WERI-Rb-1 (cell line): Measurements from ENCODE around the gene CHMP5.

Experiments
- DNase-seq: peaks from one replicate; pipeline ENCODE4 v3.0.0-alpha.2; 2020
- H3K27ac ChIP-seq: fragments of 250-450 bp; sonication (Bioruptor Pico); 2 replicates; pipeline ENCODE4 v1.5.1; 2020; ENCODE audit warnings: mild to moderate bottlenecking, moderate library complexity
- H3K27me3 ChIP-seq: fragments of 250-450 bp; sonication (Bioruptor Pico); 2 replicates; pipeline ENCODE4 v1.5.1; 2021; ENCODE audit warnings: mild to moderate bottlenecking, low read depth, moderate library complexity; ENCODE audit not compliant: insufficient read depth, severe bottlenecking
- H3K36me3 ChIP-seq: fragments of 250-450 bp; sonication (Bioruptor Pico); 2 replicates; pipeline ENCODE4 v1.5.1; 2020; ENCODE audit warnings: mild to moderate bottlenecking, moderate library complexity
- H3K4me3 ChIP-seq: 2 replicates; pipeline ENCODE4 v1.5.1; 2011; ENCODE audit warnings: low read depth, mild to moderate bottlenecking, control low read depth, low read length
- H3K9me3 ChIP-seq: fragments of 250-450 bp; sonication (Bioruptor Pico); 2 replicates; pipeline ENCODE4 v1.5.1; 2021; ENCODE audit warnings: mild to moderate bottlenecking, moderate library complexity; ENCODE audit not compliant: severe bottlenecking
- CTCF ChIP-seq: IDR thresholded peaks from 2 replicates; pipeline ENCODE4 v1.5.1; 2011; ENCODE audit warnings: low read depth, mild to moderate bottlenecking, control low read depth, inconsistent platforms, low read length

The CHMP5 gene

GRCh38 chr9:33295571-33295970 is 30.7 kb downstream of the CHMP5 start:
- no peak for TF ChIP-seq CTCF
- Histone ChIP-seq H3K36me3 (peaks cover 78% of the 10 kb centered on the region), H3K4me3 (no peak overlapping the region), H3K27me3 (no peaks in the 10 kb centered on the region), H3K9me3 (no peaks in the 10 kb centered on the region), H3K27ac (no peak overlapping the region)
- DNase-seq: no peak

GRCh38 chr9:33297432-33297831 is 32.6 kb downstream of the CHMP5 start:
- peaks cover 91% of the 10 kb centered on the region for H3K36me3 ChIP-seq
- no peaks in the 10 kb centered on the region for H3K9me3 ChIP-seq
- no peak for DNase-seq
- no peak for TF ChIP-seq CTCF
- H3K27ac ChIP-seq: no peak overlapping the region
- no peaks in the 10 kb centered on the region for H3K27me3 ChIP-seq
- no peak overlapping the region for H3K4me3 ChIP-seq

GRCh38 chr9:33300546-33300945 is 35.7 kb downstream of the CHMP5 start:
- Histone ChIP-seq H3K27ac (no peak overlapping the region), H3K9me3 (no peaks in the 10 kb centered on the region), H3K27me3 (no peaks in the 10 kb centered on the region), H3K4me3 (no peak overlapping the region), H3K36me3 (peaks cover 98% of the 10 kb centered on the region)
- TF ChIP-seq CTCF: no peak
- no peak for DNase-seq

- TF ChIP-seq CTCF: no peak
- H3K27ac ChIP-seq: no peak overlapping the region
- no peaks in the 10 kb centered on the region for H3K27me3 ChIP-seq
- H3K9me3 ChIP-seq: no peaks in the 10 kb centered on the region
- H3K36me3 ChIP-seq: peaks cover 94% of the 10 kb centered on the region
- H3K4me3 ChIP-seq: no peak overlapping the region
- DNase-seq: no peak
Measured at GRCh38 chr9:33304362-33304761, 39.5 kb downstream of the CHMP5 start.

DNA sequence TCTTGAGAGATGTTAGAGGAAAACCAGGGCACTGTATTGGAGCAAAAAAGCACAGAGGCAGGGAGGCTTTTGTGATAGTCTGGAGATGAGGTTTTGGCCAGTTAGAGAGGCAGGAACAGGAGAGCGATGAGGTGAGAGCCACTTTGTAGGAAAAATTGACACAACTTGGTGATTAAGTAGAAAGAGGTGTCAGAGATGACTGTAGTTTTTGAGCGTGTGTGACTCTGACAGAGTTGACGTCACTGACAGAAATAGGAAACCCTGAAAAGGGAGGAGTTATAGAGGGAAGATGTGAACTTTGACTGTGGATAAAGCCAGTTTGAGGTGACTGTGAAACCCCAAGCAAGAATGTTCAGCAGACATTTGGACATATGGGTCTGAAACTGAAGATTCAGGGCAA is 41.2 kb downstream of the CHMP5 start:
- no peak overlapping the region for H3K4me3 ChIP-seq
- no peak for DNase-seq
- no peaks in the 10 kb centered on the region for H3K27me3 ChIP-seq
- no peak overlapping the region for H3K27ac ChIP-seq
- TF ChIP-seq CTCF: no peak
- peaks cover 95% of the 10 kb centered on the region for H3K36me3 ChIP-seq
- no peaks in the 10 kb centered on the region for H3K9me3 ChIP-seq

GRCh38 chr9:33307067-33307466 is 42.2 kb downstream of the CHMP5 start:
- no peak overlapping the region for H3K27ac ChIP-seq
- H3K4me3 ChIP-seq: no peak overlapping the region
- no peaks in the 10 kb centered on the region for H3K9me3 ChIP-seq
- H3K27me3 ChIP-seq: no peaks in the 10 kb centered on the region
- H3K36me3 ChIP-seq: peaks cover 95% of the 10 kb centered on the region
- no peak for TF ChIP-seq CTCF
- no peak for DNase-seq
